ENCODE data around the gene GNMT. TPM values are rescaled to one million over a fixed set of nuclear protein-coding genes. Genes with fewer than 3 reads are reported as not detected.
A peak's percentile ranks its signal among the peaks of the same experiment; 100 is the strongest.

The GNMT gene
- total and polyA plus RNA-seq, 4 donors, result 10.5 to 163 (median 130) TPM

GRCh38 chr6:42935322-42935721 lies 25.2 kb upstream of the GNMT start (continued):
- TF ChIP-seq CTCF (IDR thresholded peaks at IDR 0.05; ENCODE audit: low read depth, low read length, missing input control), result no peak
- no peak for TF ChIP-seq HNF4A (conservative IDR thresholded peaks at IDR 0.05)

- DNase-seq (ENCODE audit: low spot score), result no peak
- 67% methylated on average over 11 of the region's 11 CpGs for WGBS
- H3K4me1 ChIP-seq (ENCODE audit: control insufficient read depth in 4 of 4, insufficient read depth in 4 of 4, low read length in 3 of 4), result peaks cover 21 to 61% (median 54%) of the 10 kb centered on the region in 4 donors
- no peak overlapping the region for H3K9ac ChIP-seq (ENCODE audit: low read depth in 1 of 2, low read length in 2 of 2)
- H3K4me3 ChIP-seq (ENCODE audit: low read depth in 1 of 3, low read length in 3 of 3), result no peak overlapping the region
- H3K27ac ChIP-seq (ENCODE audit: low read depth in 1 of 2, low read length in 2 of 2), result no peak overlapping the region
- no peaks in the 10 kb centered on the region for H3K9me3 ChIP-seq (ENCODE audit: control insufficient read depth in 4 of 4, low read length in 3 of 4)
- no peaks in the 10 kb centered on the region for H3K27me3 ChIP-seq (ENCODE audit: control insufficient read depth in 4 of 4, insufficient read depth in 4 of 4, low read length in 3 of 4)
- peaks cover 2 to 19% (median 5%) of the 10 kb centered on the region in 4 donors for H3K36me3 ChIP-seq (ENCODE audit: control insufficient read depth in 4 of 4, insufficient read depth in 3 of 4, low read depth in 1 of 4, low read length in 3 of 4)
- peak in 1 of 2 donors; percentile 13 for TF ChIP-seq HNF4A (conservative IDR thresholded peaks at IDR 0.05)
- TF ChIP-seq ZBTB33 (IDR thresholded peaks at IDR 0.05), result no peak
- no peak for TF ChIP-seq GABPA (IDR thresholded peaks at IDR 0.05 in 1 of 2, conservative IDR thresholded peaks at IDR 0.05 in 1 of 2)
- no peak for TF ChIP-seq JUND (IDR thresholded peaks at IDR 0.05)
- no peak for TF ChIP-seq CTCF (IDR thresholded peaks at IDR 0.05; ENCODE audit: low read depth, low read length, missing input control)
- no peak for TF ChIP-seq EGR1 (IDR thresholded peaks at IDR 0.05; ENCODE audit: low read depth in 2 of 2)
- no peak for TF ChIP-seq MAX (IDR thresholded peaks at IDR 0.05)
- TF ChIP-seq SP1 (IDR thresholded peaks at IDR 0.05), result peak; percentile 13
- TF ChIP-seq REST (IDR thresholded peaks at IDR 0.05), result no peak
- TF ChIP-seq HNF4G (IDR thresholded peaks at IDR 0.05), result no peak
- no peak for TF ChIP-seq NR2F2 (IDR thresholded peaks at IDR 0.05)
- no peak for TF ChIP-seq FOXA1 (IDR thresholded peaks at IDR 0.05)
- TF ChIP-seq RXRA (IDR thresholded peaks at IDR 0.05), result peak; percentile 24 to 41
- no peak for TF ChIP-seq TAF1 (conservative IDR thresholded peaks at IDR 0.05)
These were observed 24.2 kb upstream of the GNMT start for GRCh38 chr6:42936398-42936797.
